Measurements from ENCODE around the gene LRRC3B.

- TF ChIP-seq CTCF (IDR thresholded peaks at IDR 0.05): no peak
- TF ChIP-seq POLR2A (IDR thresholded peaks at IDR 0.05): no peak
Measured at GRCh38 chr3:26718315-26718714, 95.7 kb downstream of the LRRC3B start.

All from right lobe of liver (tissue), 4 donors.